ENCODE measurements around the gene STAB1. TPM values are rescaled to one million over a fixed set of nuclear protein-coding genes. Genes with fewer than 3 reads are reported as not detected.

Gene STAB1
- total RNA-seq, 2 donors from 2014 or later: 46.5 to 62.6 TPM

GRCh38 chr3:52536369-52537164, 41.4 kb downstream of the STAB1 start, which contains the start of gene UQCC5:
UQCC5 (plus strand) TSS chr3:52536605; CDS start chr3:52536756, 151 bp downstream.
- peak within 1 kb of the TSS; percentile 58 to 69 for H3K4me3 ChIP-seq
- H3K9me3 ChIP-seq: no peaks in the 10 kb centered on the region
- peaks cover 0 to 73% of the 10 kb centered on the region in 2 donors for H3K4me1 ChIP-seq
- DNase-seq (ENCODE audit: low spot score): peak; percentile 99
- peak within 1 kb of the TSS; percentile 87 to 93 for H3K27ac ChIP-seq
- H3K36me3 ChIP-seq: peaks cover 13% of the 10 kb centered on the region
- H3K27me3 ChIP-seq: no peaks in the 10 kb centered on the region
- TF ChIP-seq, protein P1, sequence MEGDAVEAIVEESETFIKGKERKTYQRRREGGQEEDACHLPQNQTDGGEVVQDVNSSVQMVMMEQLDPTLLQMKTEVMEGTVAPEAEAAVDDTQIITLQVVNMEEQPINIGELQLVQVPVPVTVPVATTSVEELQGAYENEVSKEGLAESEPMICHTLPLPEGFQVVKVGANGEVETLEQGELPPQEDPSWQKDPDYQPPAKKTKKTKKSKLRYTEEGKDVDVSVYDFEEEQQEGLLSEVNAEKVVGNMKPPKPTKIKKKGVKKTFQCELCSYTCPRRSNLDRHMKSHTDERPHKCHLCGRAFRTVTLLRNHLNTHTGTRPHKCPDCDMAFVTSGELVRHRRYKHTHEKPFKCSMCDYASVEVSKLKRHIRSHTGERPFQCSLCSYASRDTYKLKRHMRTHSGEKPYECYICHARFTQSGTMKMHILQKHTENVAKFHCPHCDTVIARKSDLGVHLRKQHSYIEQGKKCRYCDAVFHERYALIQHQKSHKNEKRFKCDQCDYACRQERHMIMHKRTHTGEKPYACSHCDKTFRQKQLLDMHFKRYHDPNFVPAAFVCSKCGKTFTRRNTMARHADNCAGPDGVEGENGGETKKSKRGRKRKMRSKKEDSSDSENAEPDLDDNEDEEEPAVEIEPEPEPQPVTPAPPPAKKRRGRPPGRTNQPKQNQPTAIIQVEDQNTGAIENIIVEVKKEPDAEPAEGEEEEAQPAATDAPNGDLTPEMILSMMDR (IDR thresholded peaks at IDR 0.05): no peak

GRCh38 chr3:52537165-52537620, 42.1 kb downstream of the STAB1 start:
- H3K4me3 ChIP-seq: peak overlapping the region; percentile 58 to 69
- H3K4me1 ChIP-seq: peaks cover 0 to 70% of the 10 kb centered on the region in 2 donors
- no peak for DNase-seq (ENCODE audit: low spot score)
- TF ChIP-seq, protein P1 (IDR thresholded peaks at IDR 0.05): no peak
- no peaks in the 10 kb centered on the region for H3K27me3 ChIP-seq
- no peaks in the 10 kb centered on the region for H3K9me3 ChIP-seq
- peaks cover 19% of the 10 kb centered on the region for H3K36me3 ChIP-seq
- H3K27ac ChIP-seq: peak overlapping the region; percentile 87 to 89

GRCh38 chr3:52537726-52538421, 42.7 kb downstream of the STAB1 start:
- H3K4me1 ChIP-seq: peaks cover 0 to 63% of the 10 kb centered on the region in 2 donors
- H3K27me3 ChIP-seq: no peaks in the 10 kb centered on the region

GRCh38 chr3:52539010-52539653, 44.0 kb downstream of the STAB1 start:
- H3K27ac ChIP-seq: peak overlapping the region; percentile 87 to 89
- TF ChIP-seq, protein P1 (IDR thresholded peaks at IDR 0.05): no peak
- no peak for DNase-seq (ENCODE audit: low spot score)
- peaks cover 0 to 56% of the 10 kb centered on the region in 2 donors for H3K4me1 ChIP-seq
- no peaks in the 10 kb centered on the region for H3K9me3 ChIP-seq
- H3K36me3 ChIP-seq: peaks cover 20% of the 10 kb centered on the region
- peak overlapping the region in 1 of 2 donors; percentile 69 for H3K4me3 ChIP-seq
- H3K27me3 ChIP-seq: no peaks in the 10 kb centered on the region

More at GRCh38 chr3:52537726-52538421, 42.7 kb downstream of the STAB1 start:
- H3K9me3 ChIP-seq: no peaks in the 10 kb centered on the region
- peaks cover 20% of the 10 kb centered on the region for H3K36me3 ChIP-seq
- peak overlapping the region; percentile 87 to 89 for H3K27ac ChIP-seq
- TF ChIP-seq, protein P1 (IDR thresholded peaks at IDR 0.05): no peak
- H3K4me3 ChIP-seq: peak overlapping the region; percentile 58 to 69
- DNase-seq (ENCODE audit: low spot score): no peak

DNA sequence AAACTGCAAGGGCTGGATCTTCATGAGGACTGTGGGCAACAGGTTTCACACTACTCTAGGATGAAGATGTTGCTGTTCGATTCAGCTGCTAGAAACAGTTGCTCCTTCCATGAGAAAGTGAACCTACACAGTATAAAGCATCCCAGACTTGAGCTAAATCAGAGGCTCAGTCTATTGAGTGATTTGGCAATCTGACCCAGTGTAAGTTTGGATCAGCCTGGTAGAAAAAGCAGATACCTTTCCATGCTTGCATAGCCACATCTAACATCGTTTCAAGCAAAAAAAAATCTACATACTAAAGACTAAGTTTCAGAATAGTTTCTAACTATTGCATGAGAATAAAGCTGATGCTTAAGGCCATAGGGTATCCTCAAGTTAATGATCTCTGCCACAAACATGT, 45.9 kb downstream of the STAB1 start:
- peaks cover 0 to 41% of the 10 kb centered on the region in 2 donors for H3K4me1 ChIP-seq
- H3K4me3 ChIP-seq: no peak overlapping the region
- H3K27me3 ChIP-seq: no peaks in the 10 kb centered on the region
- no peak overlapping the region for H3K27ac ChIP-seq
- H3K36me3 ChIP-seq: peaks cover 20% of the 10 kb centered on the region
- no peak for DNase-seq (ENCODE audit: low spot score)
- H3K9me3 ChIP-seq: no peaks in the 10 kb centered on the region
- TF ChIP-seq, protein P1 (IDR thresholded peaks at IDR 0.05): no peak

Measured in right atrium auricular region (tissue), 2 donors.